Lung (tissue), 12 donors: Measurements from ENCODE around the gene ANO2. TPM values are rescaled to one million over a fixed set of nuclear protein-coding genes. Genes with fewer than 3 reads are reported as not detected.

ENCODE experiments used
- ATAC-seq: fragments of 200-7000 bp; cut with Tn5 transposase; one replicate; pipeline ENCODE4 v1.9.1; 2020; ENCODE audit warnings: moderate number of reproducible peaks; ENCODE audit not compliant: insufficient read depth, low FRiP score
- DNase-seq, 3 donors: peaks; one replicate each; pipeline ENCODE4 v3.0.0-alpha.2; 2013 to 2017
- H3K27ac ChIP-seq, 2 donors: one replicate each; pipeline ENCODE4 v1.5.1; 2013; ENCODE audit warnings: mild to moderate bottlenecking in 2 of 2, moderate library complexity in 2 of 2, control low read depth in 1 of 2, inconsistent platforms in 1 of 2, low read depth in 1 of 2, low read length in 1 of 2
- H3K27me3 ChIP-seq, 3 donors: one replicate each; pipeline ENCODE4 v1.5.1; 2013; ENCODE audit warnings: low read length in 2 of 3; ENCODE audit not compliant: control insufficient read depth in 3 of 3, insufficient read depth in 3 of 3
- H3K36me3 ChIP-seq, 4 donors: one replicate each; pipeline ENCODE4 v1.5.1; 2013; ENCODE audit warnings: low read length in 4 of 4, mild to moderate bottlenecking in 1 of 4, moderate library complexity in 1 of 4; ENCODE audit not compliant: control insufficient read depth in 4 of 4, insufficient read depth in 4 of 4
- H3K4me1 ChIP-seq, 5 donors: one replicate each; pipeline ENCODE4 v1.5.1; 2013; ENCODE audit warnings: low read length in 5 of 5, mild to moderate bottlenecking in 2 of 5, moderate library complexity in 1 of 5; ENCODE audit not compliant: control insufficient read depth in 5 of 5, insufficient read depth in 5 of 5
- H3K4me3 ChIP-seq: one replicate; pipeline ENCODE4 v1.5.1; 2013; ENCODE audit warnings: mild to moderate bottlenecking, control low read depth, moderate library complexity
- H3K9ac ChIP-seq, 2 donors: one replicate each; pipeline ENCODE4 v1.5.1; 2013; ENCODE audit warnings: low read length in 2 of 2, control low read depth in 1 of 2; ENCODE audit not compliant: insufficient read depth in 1 of 2
- H3K9me3 ChIP-seq, 4 donors: one replicate each; pipeline ENCODE4 v1.5.1; 2013; ENCODE audit warnings: low read length in 3 of 4, mild to moderate bottlenecking in 1 of 4, moderate library complexity in 1 of 4; ENCODE audit not compliant: control insufficient read depth in 4 of 4, insufficient read depth in 3 of 4
- CTCF ChIP-seq: IDR thresholded peaks from 2 replicates; pipeline ENCODE4 v1.5.1; 2012; ENCODE audit warnings: mild to moderate bottlenecking; ENCODE audit errors: control extremely low read depth, extremely low read depth
- WGBS, 2 donors: extraction: QIAGEN DNeasy Blood & Tissue Kit; methylation state at CpG; one replicate each; pipeline ENCODE4 v1.1.7; 2013; 5-methylcytosine and 5-hydroxymethylcytosine counted together
- polyA plus RNA-seq, 2 donors: library from polyadenylated mRNA; stranded (reverse); fragments of 200-250 nt; gene quantifications; one replicate each; pipeline ENCODE4 v1.2.1, GENCODE V29; 2013
- total RNA-seq, 2 donors: library from RNA; depleted of rRNA in 1 of 2; stranded (reverse); fragments of >200 nt in 1 of 2; gene quantifications; one replicate each; pipeline ENCODE4 v1.2.1, GENCODE V29; 2014 to 2021
- donor health status: control.
- donor health status: control.
- donor health status: Bipolar disorder and iron deficiency.
- donor health status: healthy.
- donor health status: DM: yes; HTN: yes; CAD: no.

Gene ANO2
- total and polyA plus RNA-seq, 4 donors: 5.9 to 11.3 (median 7.4) TPM

- H3K36me3 ChIP-seq: no peaks in the 10 kb centered on the region
- no peak for TF ChIP-seq CTCF
- no peaks in the 10 kb centered on the region for H3K27me3 ChIP-seq
- no peak overlapping the region for H3K27ac ChIP-seq
- peaks cover 0 to 14% (median 7%) of the 10 kb centered on the region in 5 donors for H3K4me1 ChIP-seq
- H3K9me3 ChIP-seq: no peaks in the 10 kb centered on the region
- H3K4me3 ChIP-seq: no peak overlapping the region
- DNase-seq (no peak), ATAC-seq (no peak)
- WGBS, 2 donors: 63 to 83% methylated on average over 3 of the region's 3 CpGs
- no peak overlapping the region for H3K9ac ChIP-seq
These were observed 367.8 kb downstream of the ANO2 start for GRCh38 chr12:5577211-5577612.

- Histone ChIP-seq H3K9ac (no peak overlapping the region), H3K27me3 (peaks cover 0 to 5% (median 0%) of the 10 kb centered on the region in 3 donors), H3K36me3 (no peaks in the 10 kb centered on the region), H3K4me3 (no peak overlapping the region), H3K9me3 (no peaks in the 10 kb centered on the region), H3K4me1 (peaks cover 0 to 7% (median 0%) of the 10 kb centered on the region in 5 donors), H3K27ac (no peak overlapping the region)
- no peak for TF ChIP-seq CTCF
- WGBS, 2 donors: 92 to 94% methylated on average over 3 of the region's 3 CpGs
- ATAC-seq (no peak), DNase-seq (no peak)
These were observed 369.1 kb downstream of the ANO2 start for GRCh38 chr12:5575987-5576386.

GRCh38 chr12:5575232-5575631, 369.8 kb downstream of the ANO2 start:
- ATAC-seq (no peak), DNase-seq (no peak)
- Histone ChIP-seq H3K9ac (no peak overlapping the region), H3K27me3 (peaks cover 0 to 5% (median 0%) of the 10 kb centered on the region in 3 donors), H3K4me3 (no peak overlapping the region), H3K9me3 (no peaks in the 10 kb centered on the region), H3K4me1 (peaks cover 0 to 9% (median 0%) of the 10 kb centered on the region in 5 donors), H3K36me3 (no peaks in the 10 kb centered on the region), H3K27ac (no peak overlapping the region)
- 72 to 74% methylated on average over 5 of the region's 5 CpGs for WGBS, 2 donors
- no peak for TF ChIP-seq CTCF

- ATAC-seq (no peak), DNase-seq (no peak)
- Histone ChIP-seq H3K4me3 (no peak overlapping the region), H3K9ac (no peak overlapping the region), H3K27me3 (peaks cover 0 to 5% (median 0%) of the 10 kb centered on the region in 3 donors), H3K36me3 (no peaks in the 10 kb centered on the region), H3K9me3 (no peaks in the 10 kb centered on the region), H3K27ac (no peak overlapping the region), H3K4me1 (peaks cover 0 to 9% (median 0%) of the 10 kb centered on the region in 5 donors)
- 92 to 94% methylated on average over 5 of the region's 5 CpGs for WGBS, 2 donors
- TF ChIP-seq CTCF: no peak
These were observed 371.7 kb downstream of the ANO2 start for GRCh38 chr12:5573390-5573789.
